Left lung (tissue), 10 donors: ENCODE measurements around the gene CHML. TPM values are rescaled to one million over a fixed set of nuclear protein-coding genes. Genes with fewer than 3 reads are reported as not detected.
A peak's percentile ranks its signal among the peaks of the same experiment; 100 is the strongest.

Source experiments
- ATAC-seq: fragments of 200-7000 bp; cut with Tn5 transposase; one replicate; pipeline ENCODE4 v1.9.1; 2020; ENCODE audit warnings: moderate library complexity
- DNase-seq, 4 donors: peaks; one replicate each; pipeline ENCODE4 v3.0.0-alpha.2; 2013 to 2020
- H3K27ac ChIP-seq, 2 donors: fragments of 200-600 bp; sonication (generic) in 1 of 2; one replicate each; pipeline versions ENCODE4 v1.5.0 to v1.8.0; 2020 to 2021
- H3K27me3 ChIP-seq, 2 donors: fragments of 200-600 bp; sonication (generic) in 1 of 2; one replicate each; pipeline versions ENCODE4 v1.5.0 to v1.8.0; 2020 to 2021
- H3K36me3 ChIP-seq, 2 donors: fragments of 200-600 bp; sonication (generic) in 1 of 2; one replicate each; pipeline versions ENCODE4 v1.5.0 to v1.8.0; 2020 to 2021
- H3K4me1 ChIP-seq, 2 donors: fragments of 200-600 bp; one replicate each; pipeline ENCODE4 v1.8.0; 2021
- H3K4me3 ChIP-seq, 2 donors: fragments of 200-600 bp; sonication (generic) in 1 of 2; one replicate each; pipeline versions ENCODE4 v1.5.0 to v1.8.0; 2020 to 2021; ENCODE audit warnings: mild to moderate bottlenecking in 1 of 2
- H3K9me3 ChIP-seq, 2 donors: fragments of 200-600 bp; sonication (generic) in 1 of 2; one replicate each; pipeline versions ENCODE4 v1.5.0 to v1.8.0; 2020 to 2021
- intact Hi-C, 2 donors: fragments of 100-400 bp; cut with DNase I; formaldehyde crosslinking; loops; one replicate each; pipeline versions ENCODE4 v1.11.2 to v1.14.2; 2022
- polyA plus RNA-seq, 6 donors: library from polyadenylated mRNA; unstranded; fragments of 120-200 nt; gene quantifications; one replicate each; pipeline ENCODE4 v1.2.1, GENCODE V29; 2013; ENCODE audit not compliant: insufficient read length in 6 of 6
- total RNA-seq, 2 donors: library from RNA; stranded (reverse); fragmentation: NEBNext Ultra II Directional; extraction: Animal tissue kit (Norgen Biotek cat#: 25700); gene quantifications; one replicate each; pipeline ENCODE4 v1.2.1, GENCODE V29; 2021
- TF ChIP-seq, protein P1 (sequence below), 2 donors: fragments of 200-600 bp; sonication (generic) in 1 of 2; IDR thresholded peaks; one replicate each; pipeline versions ENCODE4 v1.5.0 to v1.8.0; 2021; ENCODE audit warnings: antibody characterized with exemption in 2 of 2
- donor health status: DM: no; HTN: yes; CAD: no.
- donor health status: DM: no; HTN: no; CAD: no.

CHML gene
- total and polyA plus RNA-seq, 8 donors, result 9.8 to 27.6 (median 22.2) TPM

DNA sequence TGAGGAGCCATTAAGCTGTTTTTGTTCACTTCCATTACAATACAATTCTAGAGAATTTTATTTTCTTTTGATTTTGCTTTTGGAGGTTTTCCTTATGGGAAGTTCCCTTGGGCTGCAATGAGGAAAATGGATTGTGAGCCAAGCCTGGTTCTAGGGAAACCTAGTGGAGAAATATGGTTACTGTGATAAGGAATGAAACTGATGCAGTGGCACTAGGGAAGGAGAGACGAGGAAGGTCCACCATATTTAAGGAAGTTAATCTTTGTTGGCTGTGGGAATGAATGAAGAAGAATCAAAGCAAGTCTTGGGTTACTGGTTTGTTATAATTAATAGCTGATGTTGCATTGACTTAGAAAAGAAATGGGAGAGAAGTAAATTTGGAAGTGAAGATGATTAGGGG, 28.4 kb downstream of the CHML start:
- Histone ChIP-seq H3K36me3 (no peaks in the 10 kb centered on the region), H3K4me3 (no peak overlapping the region), H3K27ac (peak overlapping the region in 1 of 2 donors; percentile 16), H3K4me1 (peaks cover 0 to 21% of the 10 kb centered on the region in 2 donors), H3K9me3 (no peaks in the 10 kb centered on the region), H3K27me3 (no peaks in the 10 kb centered on the region)
- DNase-seq (no peak), ATAC-seq (peak; percentile 5)
- TF ChIP-seq, protein P1, sequence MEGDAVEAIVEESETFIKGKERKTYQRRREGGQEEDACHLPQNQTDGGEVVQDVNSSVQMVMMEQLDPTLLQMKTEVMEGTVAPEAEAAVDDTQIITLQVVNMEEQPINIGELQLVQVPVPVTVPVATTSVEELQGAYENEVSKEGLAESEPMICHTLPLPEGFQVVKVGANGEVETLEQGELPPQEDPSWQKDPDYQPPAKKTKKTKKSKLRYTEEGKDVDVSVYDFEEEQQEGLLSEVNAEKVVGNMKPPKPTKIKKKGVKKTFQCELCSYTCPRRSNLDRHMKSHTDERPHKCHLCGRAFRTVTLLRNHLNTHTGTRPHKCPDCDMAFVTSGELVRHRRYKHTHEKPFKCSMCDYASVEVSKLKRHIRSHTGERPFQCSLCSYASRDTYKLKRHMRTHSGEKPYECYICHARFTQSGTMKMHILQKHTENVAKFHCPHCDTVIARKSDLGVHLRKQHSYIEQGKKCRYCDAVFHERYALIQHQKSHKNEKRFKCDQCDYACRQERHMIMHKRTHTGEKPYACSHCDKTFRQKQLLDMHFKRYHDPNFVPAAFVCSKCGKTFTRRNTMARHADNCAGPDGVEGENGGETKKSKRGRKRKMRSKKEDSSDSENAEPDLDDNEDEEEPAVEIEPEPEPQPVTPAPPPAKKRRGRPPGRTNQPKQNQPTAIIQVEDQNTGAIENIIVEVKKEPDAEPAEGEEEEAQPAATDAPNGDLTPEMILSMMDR (IDR thresholded peaks at IDR 0.05), result no peak
- intact Hi-C loops, result no loop called here

DNA sequence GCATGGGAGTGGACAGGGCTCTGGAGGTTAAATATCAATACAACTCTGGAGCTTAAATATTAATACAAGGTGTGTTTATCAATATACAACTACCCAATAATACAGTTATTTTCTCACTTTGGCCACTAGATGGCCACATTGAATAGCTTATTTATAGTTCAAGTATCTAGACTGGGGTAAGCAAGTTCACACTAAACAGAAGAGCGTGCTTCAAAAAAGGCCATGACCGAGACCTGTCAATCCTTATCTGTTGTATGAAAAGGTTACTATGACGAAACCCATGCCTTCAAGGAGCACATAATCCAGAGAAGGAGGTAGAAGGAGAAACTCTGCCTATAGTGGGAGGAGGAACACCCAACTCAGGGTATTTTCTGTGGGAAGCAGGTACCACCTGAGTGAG, 29.1 kb downstream of the CHML start:
- no peak overlapping the region for H3K27ac ChIP-seq
- intact Hi-C loops, result no loop called here
- DNase-seq, result peak in 2 of 4 donors; percentile 37 to 57
- peak; percentile 92 for ATAC-seq
- H3K4me3 ChIP-seq, result no peak overlapping the region
- H3K9me3 ChIP-seq, result no peaks in the 10 kb centered on the region
- H3K4me1 ChIP-seq, result peaks cover 0 to 21% of the 10 kb centered on the region in 2 donors
- H3K36me3 ChIP-seq, result no peaks in the 10 kb centered on the region
- no peaks in the 10 kb centered on the region for H3K27me3 ChIP-seq
- TF ChIP-seq, protein P1 (IDR thresholded peaks at IDR 0.05), result peak; percentile 54 to 67

DNA sequence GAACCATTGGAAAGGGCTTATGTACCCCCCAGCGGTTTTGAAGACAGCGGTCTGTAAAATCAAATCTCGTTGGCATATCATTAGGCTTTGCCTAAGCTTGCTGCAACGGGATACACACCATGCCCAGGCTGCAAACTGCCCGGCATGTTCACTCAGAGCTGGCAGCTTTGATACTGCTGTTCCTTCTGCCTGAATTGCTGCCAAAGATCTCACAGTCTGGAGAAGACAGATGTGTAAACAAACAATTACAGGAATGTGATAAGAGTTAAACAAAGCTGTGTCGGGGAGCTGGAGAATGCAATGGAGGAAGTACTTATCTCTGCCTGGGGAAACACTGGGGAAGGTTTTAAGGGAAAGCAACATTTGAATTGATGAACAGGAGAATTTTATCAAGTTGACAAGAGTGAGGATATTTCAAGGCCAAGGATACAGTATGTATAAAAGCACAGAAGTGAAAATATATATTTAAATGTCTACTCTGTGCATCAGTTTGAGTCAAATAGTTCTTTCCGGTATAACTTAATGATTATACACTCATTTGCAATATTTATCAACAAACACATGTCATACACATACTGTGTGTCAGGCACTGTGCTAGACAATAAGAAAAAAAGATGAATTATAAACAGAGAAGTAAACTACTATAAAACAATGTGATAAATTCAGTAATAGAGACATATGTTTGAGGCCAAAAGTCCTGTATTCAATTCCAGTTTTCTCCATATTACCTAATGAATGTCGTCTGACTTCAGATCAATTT, 29.9 kb downstream of the CHML start:
- Histone ChIP-seq H3K27me3 (no peaks in the 10 kb centered on the region), H3K4me3 (no peak overlapping the region), H3K36me3 (no peaks in the 10 kb centered on the region), H3K27ac (no peak overlapping the region), H3K9me3 (no peaks in the 10 kb centered on the region), H3K4me1 (peaks cover 0 to 21% of the 10 kb centered on the region in 2 donors)
- intact Hi-C loops, result no loop called here
- peak in 2 of 4 donors; percentile 74 to 79 for DNase-seq
- TF ChIP-seq, protein P1 (IDR thresholded peaks at IDR 0.05), result no peak
- peak; percentile 35 for ATAC-seq

DNA sequence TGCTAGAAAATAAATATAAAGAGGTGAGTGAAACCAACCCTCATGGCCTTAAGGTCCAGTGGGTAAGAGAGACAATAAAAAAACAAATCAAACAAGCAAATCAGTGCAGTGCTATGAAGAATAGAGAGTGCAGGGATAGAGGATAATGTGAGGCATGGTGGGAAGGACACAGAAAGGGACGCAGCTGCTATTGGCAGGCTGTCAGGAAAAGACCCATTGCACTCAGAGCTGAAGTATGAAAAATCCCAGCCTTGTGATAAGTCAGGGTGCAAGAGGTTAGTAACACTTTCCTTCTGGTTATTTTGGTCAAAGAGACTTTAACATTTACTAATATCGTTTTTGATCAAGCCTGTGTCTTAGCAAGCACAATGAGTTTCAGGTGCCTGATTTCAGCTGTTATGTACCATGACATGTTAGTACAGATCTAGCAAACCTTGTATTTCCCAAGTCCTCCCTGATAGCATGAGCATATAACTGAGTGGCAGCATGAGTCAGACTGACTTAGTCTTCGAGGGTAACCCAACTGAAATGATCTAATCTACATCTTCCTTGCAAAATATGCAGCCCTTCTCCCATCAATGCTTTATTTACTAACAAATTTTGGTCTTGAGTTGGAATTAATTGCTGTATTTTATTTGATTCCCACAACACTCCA, 31.7 kb downstream of the CHML start:
- Histone ChIP-seq H3K27me3 (no peaks in the 10 kb centered on the region), H3K4me1 (peaks cover 0 to 33% of the 10 kb centered on the region in 2 donors), H3K9me3 (no peaks in the 10 kb centered on the region), H3K27ac (no peak overlapping the region), H3K4me3 (no peak overlapping the region), H3K36me3 (no peaks in the 10 kb centered on the region)
- DNase-seq, result no peak
- no peak for ATAC-seq
- TF ChIP-seq, protein P1 (IDR thresholded peaks at IDR 0.05), result no peak
- intact Hi-C loops, result no loop called here

DNA sequence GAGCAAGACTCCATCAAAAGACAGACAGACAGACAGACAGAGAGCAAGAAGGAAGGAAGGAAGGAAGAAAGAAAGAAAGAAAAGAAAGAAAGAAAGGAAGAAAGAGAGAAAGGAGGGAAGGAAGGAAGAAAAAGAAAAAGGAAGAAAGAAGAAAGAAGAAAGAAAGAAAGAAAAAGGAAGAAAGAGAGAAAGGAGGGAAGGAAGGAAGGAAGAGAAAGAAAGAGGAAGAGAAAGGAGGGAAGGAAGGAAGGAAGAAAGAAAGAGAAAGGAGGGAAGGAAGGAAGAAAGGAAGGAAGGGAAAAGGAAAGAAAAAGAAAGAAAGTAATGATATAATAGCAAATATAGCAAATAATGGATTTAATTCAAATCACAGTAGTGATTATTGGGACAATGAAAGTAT, 32.7 kb downstream of the CHML start:
- peaks cover 3 to 37% of the 10 kb centered on the region in 2 donors for H3K4me1 ChIP-seq
- TF ChIP-seq, protein P1 (IDR thresholded peaks at IDR 0.05), result no peak
- no peak overlapping the region for H3K27ac ChIP-seq
- no peaks in the 10 kb centered on the region for H3K27me3 ChIP-seq
- DNase-seq, result no peak
- no peak for ATAC-seq
- no peak overlapping the region for H3K4me3 ChIP-seq
- H3K9me3 ChIP-seq, result no peaks in the 10 kb centered on the region
- intact Hi-C loops, result no loop called here
- no peaks in the 10 kb centered on the region for H3K36me3 ChIP-seq
